ENCODE data around the gene ELMO2.
"Not testable (repeated sequence)": the region's sequence is repeated elsewhere in the genome, so short reads cannot be mapped to it uniquely, and the experiment has no call there.

The ELMO2 gene

DNA sequence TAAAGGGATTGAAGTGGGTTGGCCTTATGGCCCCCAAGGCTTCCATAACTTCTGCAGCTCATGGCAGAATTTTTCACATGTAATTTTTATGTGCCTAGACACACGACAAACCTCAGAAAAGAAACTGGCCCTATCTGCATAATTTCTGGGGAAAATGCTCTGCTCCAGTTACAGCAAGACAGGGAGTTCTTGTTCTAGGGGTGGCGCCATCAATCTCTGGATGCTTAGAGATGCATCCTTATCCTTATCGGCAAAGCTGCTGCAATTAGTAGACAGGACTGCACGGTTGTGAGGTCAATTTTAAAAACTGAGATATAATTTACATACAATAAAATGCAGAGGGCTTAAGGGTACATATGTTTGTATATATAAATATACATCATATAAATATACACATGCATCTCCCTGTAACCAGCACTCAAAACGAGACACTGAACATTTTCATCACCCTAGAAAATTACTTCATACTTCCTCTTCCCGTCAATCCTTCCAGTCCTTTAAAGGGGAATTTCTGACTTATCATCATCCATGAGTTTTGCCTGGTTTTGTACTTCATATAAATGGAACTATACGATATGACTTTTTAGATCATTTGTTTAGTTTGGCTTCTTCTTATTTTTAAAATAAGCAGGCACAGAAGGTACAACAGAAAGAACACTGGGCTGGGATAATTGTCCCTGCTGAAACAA is 10.2 kb downstream of the ELMO2 start:
- H3K4me3 ChIP-seq (ENCODE audit: low read length): no peak overlapping the region
- DNase-seq (ENCODE audit: low read depth): no peak
- TF ChIP-seq, protein P1, sequence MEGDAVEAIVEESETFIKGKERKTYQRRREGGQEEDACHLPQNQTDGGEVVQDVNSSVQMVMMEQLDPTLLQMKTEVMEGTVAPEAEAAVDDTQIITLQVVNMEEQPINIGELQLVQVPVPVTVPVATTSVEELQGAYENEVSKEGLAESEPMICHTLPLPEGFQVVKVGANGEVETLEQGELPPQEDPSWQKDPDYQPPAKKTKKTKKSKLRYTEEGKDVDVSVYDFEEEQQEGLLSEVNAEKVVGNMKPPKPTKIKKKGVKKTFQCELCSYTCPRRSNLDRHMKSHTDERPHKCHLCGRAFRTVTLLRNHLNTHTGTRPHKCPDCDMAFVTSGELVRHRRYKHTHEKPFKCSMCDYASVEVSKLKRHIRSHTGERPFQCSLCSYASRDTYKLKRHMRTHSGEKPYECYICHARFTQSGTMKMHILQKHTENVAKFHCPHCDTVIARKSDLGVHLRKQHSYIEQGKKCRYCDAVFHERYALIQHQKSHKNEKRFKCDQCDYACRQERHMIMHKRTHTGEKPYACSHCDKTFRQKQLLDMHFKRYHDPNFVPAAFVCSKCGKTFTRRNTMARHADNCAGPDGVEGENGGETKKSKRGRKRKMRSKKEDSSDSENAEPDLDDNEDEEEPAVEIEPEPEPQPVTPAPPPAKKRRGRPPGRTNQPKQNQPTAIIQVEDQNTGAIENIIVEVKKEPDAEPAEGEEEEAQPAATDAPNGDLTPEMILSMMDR (conservative IDR thresholded peaks at IDR 0.05; ENCODE audit: low read length): no peak

DNA sequence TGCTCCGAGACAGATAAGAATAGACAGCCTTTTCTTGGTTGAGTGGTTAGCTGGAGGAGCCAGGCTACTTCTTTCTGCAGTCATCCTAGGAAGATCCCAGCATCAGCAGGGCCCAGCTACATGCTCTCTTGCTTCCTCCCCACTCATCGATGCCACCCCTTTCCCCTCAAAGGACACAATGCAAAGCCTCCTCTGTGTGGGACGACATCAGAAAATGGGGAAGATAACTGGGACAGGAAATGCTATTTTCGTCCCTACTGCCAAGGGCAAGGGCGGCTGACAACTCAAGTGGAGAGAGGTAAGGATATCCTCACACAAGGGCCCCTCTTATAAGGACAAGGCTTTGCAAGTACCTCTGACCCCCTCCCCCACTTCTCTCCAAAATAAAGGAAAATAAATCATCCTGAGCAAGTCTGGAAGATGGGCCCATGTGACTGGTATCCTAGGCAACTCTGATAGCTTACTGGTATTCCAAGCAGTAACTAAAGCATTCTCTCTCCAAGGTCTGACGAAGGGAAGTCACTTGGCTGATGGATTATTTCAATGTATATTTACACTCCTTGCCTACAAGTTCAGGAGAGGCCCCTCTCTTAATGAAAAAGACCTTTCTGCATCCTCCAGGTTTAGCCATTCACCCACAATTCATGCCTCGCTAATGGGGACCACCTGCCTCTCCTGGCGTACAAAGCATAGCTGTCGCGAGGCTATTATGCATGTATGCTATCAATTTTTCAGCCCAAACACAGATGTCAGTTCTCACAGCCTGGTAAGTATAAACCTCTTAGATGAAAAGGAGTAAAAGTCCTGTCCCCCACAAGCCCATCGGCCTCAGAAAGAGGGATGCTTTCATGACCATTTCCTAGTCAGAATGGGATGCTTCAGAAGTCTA is 11.3 kb downstream of the ELMO2 start:
- TF ChIP-seq, protein P1 (conservative IDR thresholded peaks at IDR 0.05; ENCODE audit: low read length): no peak
- DNase-seq (ENCODE audit: low read depth): no peak
- no peak overlapping the region for H3K4me3 ChIP-seq (ENCODE audit: low read length)

DNA sequence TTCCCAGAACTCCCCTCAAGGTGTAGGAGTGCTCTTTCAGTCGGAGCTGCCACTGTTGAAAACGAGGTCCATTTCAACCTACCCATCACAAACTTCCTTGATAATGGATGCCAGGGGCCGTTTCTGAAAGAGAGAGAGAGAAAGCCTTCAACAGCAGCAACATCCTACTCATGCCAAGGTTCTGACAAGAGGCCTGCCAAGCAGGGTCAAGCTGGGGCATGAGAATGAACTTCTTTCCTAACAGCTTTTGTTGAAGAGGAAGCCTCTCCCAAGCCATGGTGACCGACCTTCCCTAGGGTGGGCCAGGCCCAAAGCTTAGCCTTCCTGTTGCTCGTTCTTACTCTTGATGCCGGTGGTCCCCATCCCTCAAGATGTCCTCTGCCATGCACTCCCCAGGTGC is 12.4 kb downstream of the ELMO2 start:
- H3K4me3 ChIP-seq (ENCODE audit: low read length): no peak overlapping the region
- DNase-seq (ENCODE audit: low read depth): no peak
- TF ChIP-seq, protein P1 (conservative IDR thresholded peaks at IDR 0.05; ENCODE audit: low read length): no peak

DNA sequence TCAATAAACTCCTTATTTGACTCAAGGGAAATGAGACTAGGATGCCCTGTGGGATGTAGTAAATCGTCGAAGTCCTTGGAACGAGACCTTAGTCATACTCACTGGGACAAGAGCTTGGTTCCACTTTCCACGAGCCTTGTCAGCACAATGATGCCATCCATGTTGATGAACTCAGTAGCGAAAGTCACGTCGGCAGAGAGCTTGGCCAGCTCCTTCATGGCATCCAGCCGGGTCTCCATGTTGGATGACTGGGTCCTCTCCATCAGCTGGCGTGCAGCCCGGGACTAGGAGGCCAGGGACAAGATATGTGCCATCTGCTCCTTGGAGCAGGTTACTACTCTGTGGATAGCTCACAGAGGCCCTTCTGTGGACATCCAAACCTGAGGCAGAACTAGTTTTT is 17.5 kb downstream of the ELMO2 start:
- no peak overlapping the region for H3K4me3 ChIP-seq (ENCODE audit: low read length)
- no peak for DNase-seq (ENCODE audit: low read depth)
- TF ChIP-seq, protein P1 (conservative IDR thresholded peaks at IDR 0.05; ENCODE audit: low read length): no peak

DNA sequence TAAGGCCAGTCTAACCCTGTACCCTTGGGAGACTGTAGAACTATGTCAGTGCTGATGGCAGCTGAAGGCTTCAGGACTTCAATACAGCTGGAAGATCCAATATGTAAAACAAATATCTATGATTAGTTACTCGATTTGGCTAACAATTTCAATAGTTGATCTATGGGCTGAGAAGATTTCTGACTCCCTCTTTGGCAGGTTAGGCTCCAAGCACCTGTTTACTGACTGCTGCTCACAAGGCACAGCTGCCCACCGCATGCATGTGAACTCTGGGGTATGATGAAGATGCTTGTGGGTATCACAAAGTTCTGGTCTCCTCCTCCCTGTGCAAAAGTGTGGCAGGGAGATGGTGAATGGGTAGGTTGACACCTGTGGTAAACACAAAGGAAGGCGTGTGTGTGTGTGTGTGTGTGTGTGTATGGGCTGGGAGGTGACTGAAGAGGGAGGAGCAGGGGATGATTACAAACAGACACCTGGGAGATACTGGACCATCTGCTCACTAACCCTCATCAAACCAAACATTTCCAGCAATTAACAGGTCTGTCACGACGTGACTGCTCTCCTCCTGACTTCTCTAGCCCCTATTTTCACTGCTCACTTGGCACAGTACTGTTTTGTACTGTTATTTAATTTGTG is 18.1 kb downstream of the ELMO2 start:
- TF ChIP-seq, protein P1 (conservative IDR thresholded peaks at IDR 0.05; ENCODE audit: low read length): no peak
- H3K4me3 ChIP-seq (ENCODE audit: low read length): no peak overlapping the region
- DNase-seq (ENCODE audit: low read depth): no peak

DNA sequence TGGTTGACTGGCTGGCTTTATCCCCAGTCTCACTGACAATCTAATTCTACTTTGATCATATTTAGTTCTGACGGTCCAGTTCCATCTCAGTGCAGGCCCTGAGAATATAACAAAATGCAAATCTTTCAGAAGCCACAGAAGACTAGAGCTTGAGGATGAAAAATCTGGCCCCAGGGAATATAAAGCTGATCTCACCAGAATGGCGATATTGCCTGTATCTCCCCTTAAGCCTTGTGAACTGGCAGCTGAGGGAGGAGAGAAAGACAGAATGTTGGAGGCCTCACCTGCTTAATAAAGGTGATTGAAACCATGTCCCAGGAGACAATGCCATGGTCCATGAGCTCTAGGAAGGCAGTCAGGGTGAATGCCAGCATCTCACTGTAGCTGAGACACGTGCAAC is 19.4 kb downstream of the ELMO2 start:
- not testable (repeated sequence) for DNase-seq (ENCODE audit: low read depth); H3K4me3 ChIP-seq (ENCODE audit: low read length)

DNA sequence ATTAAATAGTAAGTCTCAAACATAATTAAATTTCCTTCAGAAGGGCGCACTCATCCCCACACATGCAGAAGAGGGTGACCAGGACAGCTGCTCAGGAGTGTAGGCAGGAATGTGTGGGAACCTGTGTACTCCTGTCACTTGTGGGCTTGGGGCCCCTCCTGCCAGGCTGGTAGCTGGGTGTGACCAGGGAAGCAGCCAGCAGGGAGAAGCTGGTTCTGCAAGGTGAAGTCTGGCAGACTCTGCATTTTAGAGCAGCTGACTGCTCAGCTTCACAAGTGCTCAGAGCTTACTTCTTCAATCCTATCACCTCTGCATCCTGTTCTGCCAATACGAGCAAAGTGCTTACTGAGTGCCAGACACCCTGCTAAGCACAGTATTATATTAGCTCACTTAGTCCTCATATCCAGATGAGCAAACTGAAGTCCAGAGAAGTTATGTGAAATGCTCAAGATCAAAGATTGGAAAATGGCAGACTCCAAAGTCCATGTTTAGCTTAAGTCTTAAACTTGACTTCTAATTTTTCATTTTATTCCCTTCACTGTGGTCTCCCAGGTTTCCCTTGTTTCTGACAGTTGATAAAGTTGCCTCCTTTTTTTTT is 27.9 kb downstream of the ELMO2 start:
- H3K4me3 ChIP-seq (ENCODE audit: low read length): no peak overlapping the region
- no peak for DNase-seq (ENCODE audit: low read depth)
- TF ChIP-seq, protein P1 (conservative IDR thresholded peaks at IDR 0.05; ENCODE audit: low read length): no peak

All from AG10803 (cell line).